ENCODE results near the gene SAPCD2. TPM values are rescaled to one million over a fixed set of nuclear protein-coding genes. Genes with fewer than 3 reads are reported as not detected.
A peak's percentile ranks its signal among the peaks of the same experiment; 100 is the strongest.

SAPCD2 gene
- total RNA-seq, 1 donor from 2014 or later: 2.7 TPM

DNA sequence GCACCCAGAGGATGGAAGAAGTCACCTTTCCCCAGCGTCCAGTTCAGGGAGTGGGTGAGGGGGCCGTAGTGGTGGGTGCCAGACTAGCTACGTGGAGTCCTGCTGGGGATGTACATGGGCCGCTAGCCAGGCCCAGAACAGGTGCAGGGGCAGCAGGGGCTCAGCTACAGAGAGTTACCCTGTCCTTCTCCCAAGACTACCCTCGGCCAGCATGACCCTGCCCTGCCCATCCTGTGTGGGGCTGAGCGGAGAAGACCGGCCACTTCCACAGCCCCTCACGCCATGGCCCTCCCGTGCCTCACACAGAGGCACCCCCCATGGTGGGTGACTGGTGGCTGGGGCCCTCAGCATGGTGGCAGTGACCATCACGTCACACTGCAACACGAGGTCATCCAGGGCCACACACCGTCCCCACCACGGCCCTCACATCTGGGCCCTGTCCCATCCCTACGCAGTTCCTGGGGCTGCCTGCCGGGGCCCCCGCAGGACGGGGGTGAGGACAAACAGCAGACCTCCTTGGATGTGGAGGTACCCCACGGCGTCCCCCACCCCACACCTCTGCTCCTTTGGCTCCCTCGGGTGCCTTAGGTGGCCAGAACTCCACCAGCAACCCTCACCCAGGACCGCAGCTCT, 45.2 kb upstream of the SAPCD2 start:
- Histone ChIP-seq H3K36me3 (peaks cover 0 to 22% of the 10 kb centered on the region in 2 donors), H3K9me3 (no peaks in the 10 kb centered on the region), H3K4me3 (peak overlapping the region; percentile 79 to 86), H3K27ac (no peak overlapping the region), H3K4me1 (peaks cover 16% of the 10 kb centered on the region), H3K27me3 (no peaks in the 10 kb centered on the region)
- no peak for DNase-seq (ENCODE audit: extremely low spot score in 2 of 2)
- intact Hi-C loops (cut with DNase I): no loop called here
- no peak for TF ChIP-seq POLR2AphosphoS5 (IDR thresholded peaks at IDR 0.05; ENCODE audit: insufficient read depth in 1 of 2, low read depth in 1 of 2)
- TF ChIP-seq, protein P1, sequence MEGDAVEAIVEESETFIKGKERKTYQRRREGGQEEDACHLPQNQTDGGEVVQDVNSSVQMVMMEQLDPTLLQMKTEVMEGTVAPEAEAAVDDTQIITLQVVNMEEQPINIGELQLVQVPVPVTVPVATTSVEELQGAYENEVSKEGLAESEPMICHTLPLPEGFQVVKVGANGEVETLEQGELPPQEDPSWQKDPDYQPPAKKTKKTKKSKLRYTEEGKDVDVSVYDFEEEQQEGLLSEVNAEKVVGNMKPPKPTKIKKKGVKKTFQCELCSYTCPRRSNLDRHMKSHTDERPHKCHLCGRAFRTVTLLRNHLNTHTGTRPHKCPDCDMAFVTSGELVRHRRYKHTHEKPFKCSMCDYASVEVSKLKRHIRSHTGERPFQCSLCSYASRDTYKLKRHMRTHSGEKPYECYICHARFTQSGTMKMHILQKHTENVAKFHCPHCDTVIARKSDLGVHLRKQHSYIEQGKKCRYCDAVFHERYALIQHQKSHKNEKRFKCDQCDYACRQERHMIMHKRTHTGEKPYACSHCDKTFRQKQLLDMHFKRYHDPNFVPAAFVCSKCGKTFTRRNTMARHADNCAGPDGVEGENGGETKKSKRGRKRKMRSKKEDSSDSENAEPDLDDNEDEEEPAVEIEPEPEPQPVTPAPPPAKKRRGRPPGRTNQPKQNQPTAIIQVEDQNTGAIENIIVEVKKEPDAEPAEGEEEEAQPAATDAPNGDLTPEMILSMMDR (IDR thresholded peaks at IDR 0.05): no peak
- TF ChIP-seq POLR2A (IDR thresholded peaks at IDR 0.05): no peak

DNA sequence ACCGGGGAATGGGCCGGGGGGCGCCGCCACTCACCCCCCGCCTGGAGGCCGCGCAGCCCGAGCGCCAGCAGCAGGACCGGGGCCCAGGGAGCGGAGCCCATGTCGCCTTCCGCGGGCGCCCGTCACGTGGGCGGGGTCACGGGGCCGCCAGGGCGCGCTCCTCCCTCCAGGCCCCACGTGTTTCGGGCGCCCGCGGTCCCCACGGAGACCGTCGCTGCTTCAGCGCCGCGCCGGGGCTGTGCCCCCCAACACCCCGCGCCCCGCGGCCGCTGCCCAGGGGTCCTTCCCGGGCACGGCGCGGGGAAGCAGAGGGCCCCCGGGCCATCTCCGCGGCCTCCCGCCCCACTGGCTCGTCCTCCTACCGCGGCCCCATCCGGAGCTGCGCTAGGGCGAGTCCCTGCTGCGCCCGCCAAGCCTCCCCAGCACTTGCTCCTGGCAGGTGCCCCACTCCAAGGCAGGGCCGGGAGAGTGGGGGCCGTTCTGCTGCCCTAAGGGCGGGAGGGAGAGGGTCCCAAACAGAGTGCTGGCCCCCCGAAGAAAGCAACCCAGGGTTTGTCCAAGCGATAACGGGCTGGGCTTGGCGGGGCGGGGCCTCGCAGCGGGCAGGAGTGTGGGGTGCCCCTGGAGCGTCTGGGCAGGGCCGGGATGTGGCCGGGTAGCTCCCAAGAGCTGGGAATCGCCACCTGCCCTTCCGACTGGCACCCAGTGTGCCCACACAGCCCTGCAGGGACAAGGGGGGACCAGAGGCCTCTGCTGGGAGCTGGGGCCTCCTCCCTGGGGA, 44.4 kb upstream of the SAPCD2 start, which contains the start of gene DPP7:
TSS of gene DPP7 (minus strand) at position 121 of the 781 bp plus-strand sequence. CDS start at position 101, 20 bp downstream.
- Histone ChIP-seq H3K27ac (peak within 1 kb of the TSS; percentile 46), H3K4me3 (peak within 1 kb of the TSS; percentile 79 to 86), H3K4me1 (peaks cover 16% of the 10 kb centered on the region), H3K9me3 (no peaks in the 10 kb centered on the region), H3K27me3 (no peaks in the 10 kb centered on the region), H3K36me3 (peaks cover 0 to 29% of the 10 kb centered on the region in 2 donors)
- TF ChIP-seq POLR2A (IDR thresholded peaks at IDR 0.05) (peak in 1 of 2 donors; percentile 16), POLR2AphosphoS5 (IDR thresholded peaks at IDR 0.05; ENCODE audit: insufficient read depth in 1 of 2, low read depth in 1 of 2) (no peak)
- intact Hi-C loops (cut with DNase I): no loop called here
- no peak for DNase-seq (ENCODE audit: extremely low spot score in 2 of 2)

DNA sequence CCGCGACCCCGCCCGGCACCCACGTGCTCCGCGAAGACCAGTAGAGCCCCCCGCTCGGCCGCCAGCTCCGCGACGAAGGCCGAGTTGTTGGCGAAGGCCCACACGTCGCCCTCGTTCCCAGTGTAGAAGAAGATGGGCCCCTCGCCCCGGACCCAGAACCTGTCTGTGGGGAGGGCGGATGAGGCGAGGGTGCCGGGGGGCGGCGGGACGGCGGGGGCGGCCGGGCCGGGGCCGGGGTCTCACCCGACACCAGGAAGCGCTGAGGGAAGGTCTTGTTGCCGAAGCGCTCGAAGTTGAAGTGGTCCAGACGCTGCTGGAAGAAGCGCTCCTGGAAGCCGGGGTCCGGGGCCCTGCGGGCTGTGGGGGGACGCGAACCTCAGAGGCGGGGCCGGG, 43.9 kb upstream of the SAPCD2 start:
- Histone ChIP-seq H3K9me3 (no peaks in the 10 kb centered on the region), H3K4me1 (peaks cover 16% of the 10 kb centered on the region), H3K27ac (peak overlapping the region; percentile 46), H3K36me3 (peaks cover 0 to 31% of the 10 kb centered on the region in 2 donors), H3K27me3 (no peaks in the 10 kb centered on the region), H3K4me3 (peak overlapping the region; percentile 79 to 86)
- TF ChIP-seq POLR2AphosphoS5 (IDR thresholded peaks at IDR 0.05; ENCODE audit: insufficient read depth in 1 of 2, low read depth in 1 of 2): no peak
- TF ChIP-seq POLR2A (IDR thresholded peaks at IDR 0.05): no peak
- DNase-seq (ENCODE audit: extremely low spot score in 2 of 2): no peak
- intact Hi-C loops (cut with DNase I): no loop called here

DNA sequence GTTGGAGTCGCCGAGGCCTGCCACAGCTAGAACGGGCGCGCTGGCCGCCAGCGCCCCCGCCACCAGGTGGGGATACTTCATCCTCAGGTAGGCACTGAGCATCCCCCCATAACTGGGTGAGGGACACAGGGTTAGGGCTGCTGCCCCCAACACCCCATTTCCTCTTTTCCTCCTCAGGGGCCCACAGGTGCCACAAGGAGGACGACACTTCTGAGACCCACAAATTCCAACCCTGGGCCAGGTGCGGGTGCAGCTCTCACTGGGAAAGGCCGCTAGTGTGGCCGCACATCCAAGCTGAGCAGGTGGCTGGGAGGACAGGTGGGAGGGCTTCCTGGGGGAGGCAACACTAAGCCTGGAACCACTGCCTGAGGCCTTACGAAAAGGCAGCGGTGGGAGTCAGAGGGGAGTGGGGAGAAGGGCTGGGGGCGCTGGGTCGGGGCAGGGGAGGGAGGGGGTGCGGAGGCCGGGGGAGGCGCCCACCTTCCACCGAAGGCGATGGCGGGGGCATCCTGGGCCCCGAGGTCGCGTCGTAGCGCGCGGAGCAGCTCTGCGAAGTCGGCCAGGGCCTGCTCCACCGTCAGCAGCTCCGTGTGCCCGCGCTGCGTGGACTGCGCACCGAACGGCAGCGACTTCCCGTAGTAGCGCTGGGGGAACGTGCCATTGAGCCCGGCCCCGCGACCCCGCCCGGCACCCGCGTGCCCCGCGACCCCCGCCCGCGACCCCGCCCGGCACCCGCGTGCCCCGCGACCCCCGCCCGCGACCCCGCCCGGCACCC, 43.2 kb upstream of the SAPCD2 start:
- no peaks in the 10 kb centered on the region for H3K27me3 ChIP-seq
- no peak for TF ChIP-seq POLR2A (IDR thresholded peaks at IDR 0.05)
- TF ChIP-seq POLR2AphosphoS5 (IDR thresholded peaks at IDR 0.05; ENCODE audit: insufficient read depth in 1 of 2, low read depth in 1 of 2): no peak
- TF ChIP-seq, protein P1 (IDR thresholded peaks at IDR 0.05): no peak
- no peak overlapping the region for H3K27ac ChIP-seq
- peak overlapping the region; percentile 79 to 86 for H3K4me3 ChIP-seq
- intact Hi-C loops (cut with DNase I): no loop called here
- H3K4me1 ChIP-seq: peaks cover 16% of the 10 kb centered on the region
- DNase-seq (ENCODE audit: extremely low spot score in 2 of 2): no peak
- no peaks in the 10 kb centered on the region for H3K9me3 ChIP-seq
- peaks cover 0 to 33% of the 10 kb centered on the region in 2 donors for H3K36me3 ChIP-seq

DNA sequence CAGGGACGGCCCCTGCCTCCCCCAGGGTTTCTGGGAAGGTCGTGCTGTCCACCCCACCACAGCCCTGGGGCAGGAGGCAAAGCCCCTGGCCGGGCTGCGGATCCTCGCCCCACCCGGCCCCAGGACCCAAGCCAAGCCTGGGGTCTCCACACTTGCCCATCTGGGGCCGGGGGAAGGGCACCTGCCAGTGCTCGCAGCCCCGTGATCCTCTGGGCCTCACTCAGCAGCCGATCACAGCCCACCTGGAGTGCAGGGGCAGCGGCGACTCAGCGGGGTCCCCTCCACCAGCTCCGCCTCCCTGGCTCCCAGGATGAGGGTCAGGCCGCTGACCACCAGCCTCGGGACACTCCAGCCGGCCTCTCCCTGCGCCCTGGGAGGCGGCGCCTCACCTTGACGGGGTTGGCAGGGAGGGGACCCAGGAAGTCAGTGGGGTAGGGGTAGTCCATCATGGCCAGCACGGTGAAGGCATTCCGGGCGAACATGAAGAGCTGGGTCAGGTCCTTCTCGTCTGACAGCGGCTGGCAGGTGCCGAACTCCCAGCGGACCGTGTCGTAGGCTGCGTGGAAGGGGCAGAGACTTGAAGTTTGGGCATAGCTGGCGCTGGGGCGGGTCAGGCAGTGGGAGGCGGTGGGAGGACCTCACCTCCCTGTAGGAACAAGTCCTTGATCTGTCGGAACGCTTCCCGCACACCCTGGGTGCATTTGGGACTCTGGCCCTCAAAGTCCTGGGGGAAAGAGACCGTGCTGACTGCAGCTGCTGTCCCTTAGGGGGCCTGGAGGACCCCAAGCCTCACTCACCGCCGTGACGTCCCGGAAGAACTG, 42.4 kb upstream of the SAPCD2 start:
- no peak for DNase-seq (ENCODE audit: extremely low spot score in 2 of 2)

More for the DNA sequence above, 42.4 kb upstream of the SAPCD2 start:
- TF ChIP-seq, protein P1 (IDR thresholded peaks at IDR 0.05): no peak
- TF ChIP-seq POLR2A (IDR thresholded peaks at IDR 0.05): no peak
- TF ChIP-seq POLR2AphosphoS5 (IDR thresholded peaks at IDR 0.05; ENCODE audit: insufficient read depth in 1 of 2, low read depth in 1 of 2): no peak
- H3K27ac ChIP-seq: no peak overlapping the region
- H3K4me1 ChIP-seq: peaks cover 16% of the 10 kb centered on the region
- H3K9me3 ChIP-seq: no peaks in the 10 kb centered on the region
- H3K27me3 ChIP-seq: no peaks in the 10 kb centered on the region
- intact Hi-C loops (cut with DNase I): no loop called here
- peaks cover 0 to 41% of the 10 kb centered on the region in 2 donors for H3K36me3 ChIP-seq
- H3K4me3 ChIP-seq: no peak overlapping the region
